ENCODE data around the gene HEXIM2.

DNA sequence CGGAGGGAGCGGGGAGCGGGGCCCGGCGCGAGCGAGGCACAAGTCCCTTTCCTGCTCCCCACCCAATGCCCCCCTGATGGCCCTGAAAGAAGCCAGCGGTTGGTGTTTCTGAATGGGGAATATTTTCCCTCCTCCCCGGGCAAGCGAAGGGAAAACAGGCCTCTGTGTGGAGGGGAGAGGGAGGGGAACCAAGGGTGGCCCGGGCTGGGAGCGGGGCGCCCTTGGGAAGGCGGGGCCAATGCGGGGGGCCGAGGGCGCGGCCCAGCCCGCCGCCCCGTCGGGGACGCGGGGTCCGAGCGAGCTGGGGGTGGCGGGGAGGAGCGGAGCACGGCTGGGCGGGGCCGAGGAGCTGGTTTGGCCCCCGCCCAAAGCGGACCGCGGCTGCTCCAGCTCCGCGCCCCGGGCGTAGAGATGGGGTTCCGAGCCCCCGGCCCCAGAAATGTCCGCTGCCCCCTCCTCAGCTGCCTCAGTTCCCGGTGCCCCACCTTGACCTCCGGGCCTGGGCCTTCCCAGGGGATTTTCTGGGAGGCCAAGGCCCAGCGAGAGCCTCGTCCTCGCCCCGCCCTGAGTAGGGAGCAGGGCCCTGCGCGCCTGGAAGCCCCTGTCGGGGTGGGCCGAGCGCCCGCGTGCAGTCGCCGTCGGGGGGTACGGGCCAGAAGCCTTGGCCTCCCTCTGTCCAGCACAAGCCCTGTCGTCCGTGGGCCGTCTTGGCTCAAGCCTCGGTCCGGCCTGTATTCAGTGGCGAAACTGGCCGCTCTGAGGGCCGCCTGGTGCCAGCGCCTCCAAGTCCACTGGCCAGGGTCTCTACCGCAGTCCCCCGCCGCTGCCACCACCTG is 17.3 kb upstream of the HEXIM2 start:
- TF ChIP-seq, protein P1, sequence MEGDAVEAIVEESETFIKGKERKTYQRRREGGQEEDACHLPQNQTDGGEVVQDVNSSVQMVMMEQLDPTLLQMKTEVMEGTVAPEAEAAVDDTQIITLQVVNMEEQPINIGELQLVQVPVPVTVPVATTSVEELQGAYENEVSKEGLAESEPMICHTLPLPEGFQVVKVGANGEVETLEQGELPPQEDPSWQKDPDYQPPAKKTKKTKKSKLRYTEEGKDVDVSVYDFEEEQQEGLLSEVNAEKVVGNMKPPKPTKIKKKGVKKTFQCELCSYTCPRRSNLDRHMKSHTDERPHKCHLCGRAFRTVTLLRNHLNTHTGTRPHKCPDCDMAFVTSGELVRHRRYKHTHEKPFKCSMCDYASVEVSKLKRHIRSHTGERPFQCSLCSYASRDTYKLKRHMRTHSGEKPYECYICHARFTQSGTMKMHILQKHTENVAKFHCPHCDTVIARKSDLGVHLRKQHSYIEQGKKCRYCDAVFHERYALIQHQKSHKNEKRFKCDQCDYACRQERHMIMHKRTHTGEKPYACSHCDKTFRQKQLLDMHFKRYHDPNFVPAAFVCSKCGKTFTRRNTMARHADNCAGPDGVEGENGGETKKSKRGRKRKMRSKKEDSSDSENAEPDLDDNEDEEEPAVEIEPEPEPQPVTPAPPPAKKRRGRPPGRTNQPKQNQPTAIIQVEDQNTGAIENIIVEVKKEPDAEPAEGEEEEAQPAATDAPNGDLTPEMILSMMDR (conservative IDR thresholded peaks at IDR 0.05; ENCODE audit: low read depth in 2 of 2), result no peak
- TF ChIP-seq, protein P2, sequence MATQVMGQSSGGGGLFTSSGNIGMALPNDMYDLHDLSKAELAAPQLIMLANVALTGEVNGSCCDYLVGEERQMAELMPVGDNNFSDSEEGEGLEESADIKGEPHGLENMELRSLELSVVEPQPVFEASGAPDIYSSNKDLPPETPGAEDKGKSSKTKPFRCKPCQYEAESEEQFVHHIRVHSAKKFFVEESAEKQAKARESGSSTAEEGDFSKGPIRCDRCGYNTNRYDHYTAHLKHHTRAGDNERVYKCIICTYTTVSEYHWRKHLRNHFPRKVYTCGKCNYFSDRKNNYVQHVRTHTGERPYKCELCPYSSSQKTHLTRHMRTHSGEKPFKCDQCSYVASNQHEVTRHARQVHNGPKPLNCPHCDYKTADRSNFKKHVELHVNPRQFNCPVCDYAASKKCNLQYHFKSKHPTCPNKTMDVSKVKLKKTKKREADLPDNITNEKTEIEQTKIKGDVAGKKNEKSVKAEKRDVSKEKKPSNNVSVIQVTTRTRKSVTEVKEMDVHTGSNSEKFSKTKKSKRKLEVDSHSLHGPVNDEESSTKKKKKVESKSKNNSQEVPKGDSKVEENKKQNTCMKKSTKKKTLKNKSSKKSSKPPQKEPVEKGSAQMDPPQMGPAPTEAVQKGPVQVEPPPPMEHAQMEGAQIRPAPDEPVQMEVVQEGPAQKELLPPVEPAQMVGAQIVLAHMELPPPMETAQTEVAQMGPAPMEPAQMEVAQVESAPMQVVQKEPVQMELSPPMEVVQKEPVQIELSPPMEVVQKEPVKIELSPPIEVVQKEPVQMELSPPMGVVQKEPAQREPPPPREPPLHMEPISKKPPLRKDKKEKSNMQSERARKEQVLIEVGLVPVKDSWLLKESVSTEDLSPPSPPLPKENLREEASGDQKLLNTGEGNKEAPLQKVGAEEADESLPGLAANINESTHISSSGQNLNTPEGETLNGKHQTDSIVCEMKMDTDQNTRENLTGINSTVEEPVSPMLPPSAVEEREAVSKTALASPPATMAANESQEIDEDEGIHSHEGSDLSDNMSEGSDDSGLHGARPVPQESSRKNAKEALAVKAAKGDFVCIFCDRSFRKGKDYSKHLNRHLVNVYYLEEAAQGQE (IDR thresholded peaks at IDR 0.05; ENCODE audit: unreplicated experiment), result peak; percentile 3
- no peak for TF ChIP-seq CREB1 (CRISPR knock-in tag; IDR thresholded peaks at IDR 0.05; ENCODE audit: low read depth)
- TF ChIP-seq EZH2 (IDR thresholded peaks at IDR 0.05; ENCODE audit: low read depth, unreplicated experiment), result no peak
- peak; percentile 53 for TF ChIP-seq POLR2AphosphoS5 (IDR thresholded peaks at IDR 0.05; ENCODE audit: low read depth)
- TF ChIP-seq EZH2phosphoT487 (IDR thresholded peaks at IDR 0.05; ENCODE audit: unreplicated experiment), result no peak
- no peak for TF ChIP-seq JUNB (IDR thresholded peaks at IDR 0.05; ENCODE audit: unreplicated experiment)
- no peak for TF ChIP-seq ZNF114 (CRISPR knock-in tag; IDR thresholded peaks at IDR 0.05)
- TF ChIP-seq, protein P3, sequence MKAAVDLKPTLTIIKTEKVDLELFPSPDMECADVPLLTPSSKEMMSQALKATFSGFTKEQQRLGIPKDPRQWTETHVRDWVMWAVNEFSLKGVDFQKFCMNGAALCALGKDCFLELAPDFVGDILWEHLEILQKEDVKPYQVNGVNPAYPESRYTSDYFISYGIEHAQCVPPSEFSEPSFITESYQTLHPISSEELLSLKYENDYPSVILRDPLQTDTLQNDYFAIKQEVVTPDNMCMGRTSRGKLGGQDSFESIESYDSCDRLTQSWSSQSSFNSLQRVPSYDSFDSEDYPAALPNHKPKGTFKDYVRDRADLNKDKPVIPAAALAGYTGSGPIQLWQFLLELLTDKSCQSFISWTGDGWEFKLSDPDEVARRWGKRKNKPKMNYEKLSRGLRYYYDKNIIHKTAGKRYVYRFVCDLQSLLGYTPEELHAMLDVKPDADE (IDR thresholded peaks at IDR 0.05), result no peak
- TF ChIP-seq STAT1 (IDR thresholded peaks at IDR 0.05; ENCODE audit: unreplicated experiment), result no peak
- no peak for TF ChIP-seq NANOG (IDR thresholded peaks at IDR 0.05; ENCODE audit: borderline replicate concordance)

All from GM23338 (cell line).